Endothelial cell of umbilical vein (primary cell): ENCODE results near the gene NUTF2.

Experiments used
- CTCF ChIP-seq, 2 donors: IDR thresholded peaks; 1 replicate in 1 of 2; 2 replicates in 1 of 2; pipeline ENCODE4 v1.5.1; 2011; ENCODE audit warnings: low read length in 2 of 2, mild to moderate bottlenecking in 2 of 2, moderate library complexity in 2 of 2, control low read depth in 1 of 2, inconsistent platforms in 1 of 2, low read depth in 1 of 2; ENCODE audit not compliant: insufficient read depth in 1 of 2; ENCODE audit errors: extremely low read depth in 1 of 2
- POLR2A ChIP-seq: IDR thresholded peaks from 2 replicates; pipeline ENCODE4 v1.6.1; 2012; ENCODE audit warnings: low read depth, mild to moderate bottlenecking, control low read depth, low read length

- TF ChIP-seq POLR2A (no peak), CTCF (IDR thresholded peaks at IDR 0.05; ENCODE audit: extremely low read depth in 1 of 2, insufficient read depth in 1 of 2, low read depth in 1 of 2, low read length in 2 of 2) (no peak)
Observed at GRCh38 chr16:67915831-67916723, 69.3 kb downstream of the NUTF2 start.
